GM12878 (cell line): ENCODE data around the gene TNK1. TPM values are rescaled to one million over a fixed set of nuclear protein-coding genes. Genes with fewer than 3 reads are reported as not detected.

Experiments used
- ATAC-seq: fragments of 200-7000 bp; cut with Tn5 transposase; 3 replicates; pipeline ENCODE4 v1.9.1; 2020; ENCODE audit warnings: mild to moderate bottlenecking, moderate library complexity
- BruUV-seq: library from RNA; stranded (reverse); fragments of 400-500 nt; replicated peaks from 2 replicates; lab custom pipeline; 2021; lab: Mats Ljungman, UMichigan
- CTCF ChIA-PET: fragments of 300-600 bp; sonication (Branson Sonifier 250); formaldehyde crosslinking; extraction: SDS; loops from one replicate; lab custom pipeline; 2021; ENCODE audit warnings: inconsistent platforms; lab: Yijun Ruan, JAX
- POLR2A ChIA-PET: fragments of 350-600 bp; formaldehyde crosslinking; extraction: SDS; loops from one replicate; lab custom pipeline; 2021; ENCODE audit warnings: inconsistent platforms; lab: Charles Lee
- RAD21 ChIA-PET: fragments of 300-600 bp; sonication (Branson Sonifier 250); formaldehyde crosslinking; loops from one replicate; lab custom pipeline; 2023; ENCODE audit warnings: antibody characterized with exemption; ENCODE audit not compliant: unreplicated experiment; lab: Charles Lee
- SMC1A ChIA-PET: fragments of 300-600 bp; sonication (Branson Sonifier 250); formaldehyde crosslinking; loops from one replicate; lab custom pipeline; 2023; ENCODE audit not compliant: unreplicated experiment, uncharacterized antibody; lab: Charles Lee
- DNase-seq: peaks from one replicate; pipeline ENCODE4 v3.0.0-alpha.2; 2011; ENCODE audit warnings: low read depth, low spot score
- FAIRE-seq: peaks from 3 replicates; lab custom pipeline; 2011; peaks lifted over from hg19 to GRCh38; lab: Jason Lieb, UNC
- H2AFZ ChIP-seq: 2 replicates; pipeline ENCODE4 v1.6.0; 2011; ENCODE audit warnings: low read depth, low read length, control low read depth; ENCODE audit not compliant: control insufficient read depth
- H3K27ac ChIP-seq: 2 replicates; pipeline ENCODE4 v1.5.1; 2011; ENCODE audit warnings: control low read depth; ENCODE audit not compliant: control insufficient read depth, insufficient read depth
- H3K27me3 ChIP-seq, 2 experiments: replicated peaks in 1 of 2; 2 replicates each; pipeline versions ENCODE4 v1.6.0 to v1.6.1; 2011; ENCODE audit warnings: low read length in 1 of 2; ENCODE audit not compliant: control insufficient read depth in 2 of 2, insufficient read depth in 2 of 2
- H3K36me3 ChIP-seq, 2 experiments: 2 replicates each; pipeline ENCODE4 v1.5.1; 2011; ENCODE audit warnings: low read length in 1 of 2; ENCODE audit not compliant: control insufficient read depth in 2 of 2, insufficient read depth in 2 of 2
- H3K4me1 ChIP-seq: 2 replicates; pipeline ENCODE4 v1.6.1; 2011; ENCODE audit warnings: mild to moderate bottlenecking, low read length, moderate library complexity, mixed read lengths; ENCODE audit not compliant: control insufficient read depth, insufficient read depth
- H3K4me2 ChIP-seq: 2 replicates; pipeline ENCODE4 v1.6.0; 2011; ENCODE audit warnings: control low read depth; ENCODE audit not compliant: control insufficient read depth, insufficient read depth
- H3K4me3 ChIP-seq: fragments of 200-600 bp; sonication (generic); 2 replicates; pipeline ENCODE4 v1.5.1; 2016
- H3K79me2 ChIP-seq: 2 replicates; pipeline ENCODE4 v1.6.0; 2011; ENCODE audit warnings: low read length; ENCODE audit not compliant: control insufficient read depth, insufficient read depth
- H3K9ac ChIP-seq: 2 replicates; pipeline ENCODE4 v1.8.0; 2011; ENCODE audit warnings: low read length, control low read depth, mixed read lengths; ENCODE audit not compliant: control insufficient read depth, insufficient read depth
- H3K9me3 ChIP-seq: replicated peaks from 3 replicates; pipeline ENCODE4 v1.5.1; 2011; ENCODE audit warnings: mild to moderate bottlenecking, low read length; ENCODE audit not compliant: control insufficient read depth, insufficient read depth
- H4K20me1 ChIP-seq: 2 replicates; pipeline ENCODE4 v1.6.0; 2011; ENCODE audit not compliant: control insufficient read depth, insufficient read depth
- CBX3 ChIP-seq: fragments of 200-600 bp; sonication (generic); IDR thresholded peaks from 2 replicates; pipeline ENCODE4 v1.6.1; 2016; ENCODE audit warnings: low read depth, borderline replicate concordance
- E4F1 ChIP-seq: fragments of 450-650 bp; IDR thresholded peaks from 2 replicates; pipeline ENCODE4 v1.6.1; 2018; ENCODE audit warnings: borderline replicate concordance, mild to moderate bottlenecking; ENCODE audit not compliant: partially characterized antibody
- HDAC6 ChIP-seq: fragments of 200-600 bp; sonication (generic); IDR thresholded peaks from one replicate; pipeline ENCODE4 v1.8.0; 2017; ENCODE audit warnings: antibody characterized with exemption; ENCODE audit not compliant: unreplicated experiment
- IRF4 ChIP-seq: IDR thresholded peaks from 2 replicates; pipeline ENCODE4 v1.6.1; 2011; ENCODE audit warnings: low read depth, low read length
- NFXL1 ChIP-seq: fragments of 450-650 bp; IDR thresholded peaks from 2 replicates; pipeline ENCODE4 v1.6.1; 2017; ENCODE audit warnings: antibody characterized with exemption, mild to moderate bottlenecking, borderline replicate concordance
- RAD21 ChIP-seq: IDR thresholded peaks from 2 replicates; pipeline ENCODE4 v1.6.1; 2011; ENCODE audit warnings: mild to moderate bottlenecking, low read depth, low read length, moderate library complexity; ENCODE audit not compliant: insufficient read depth
- SKIL ChIP-seq: fragments of 450-650 bp; IDR thresholded peaks from 2 replicates; pipeline ENCODE4 v1.6.1; 2017; ENCODE audit warnings: mild to moderate bottlenecking, low read depth, inconsistent platforms; ENCODE audit not compliant: poor library complexity, severe bottlenecking
- WGBS: methylation state at CpG from one replicate; pipeline ENCODE4 v1.1.6; 2016; ENCODE audit warnings: low lambda C conversion rate; ENCODE audit not compliant: insufficient replicate concordance, insufficient coverage; ENCODE audit errors: missing lambda C conversion rate; 5-methylcytosine and 5-hydroxymethylcytosine counted together
- in situ Hi-C: fragments of 300-500 bp; cut with MboI; formaldehyde crosslinking; loops from 9 replicates; pipeline ENCODE4 v1.14.3; 2018; ENCODE audit warnings: mixed read lengths
- intact Hi-C: fragments of 100-400 bp; cut with micrococcal nuclease; formaldehyde crosslinking; loops from one replicate; pipeline ENCODE4 v1.14.2; 2022; ENCODE audit not compliant: unreplicated experiment
- polyA plus RNA-seq, 11 experiments: library from polyadenylated mRNA; depleted of rRNA in 4 of 11; unstranded in 6 of 11; stranded (reverse) in 5 of 11; fragments of >200 nt; fragmentation: Nextera tagmentation in 4 of 11; fragmentation: Illumina TruSeq in 1 of 11; extraction: Ambion mirVana in 4 of 11; extraction: Trizol in 1 of 11; gene quantifications; 1 replicate in 1 of 11; 2 replicates in 10 of 11; pipeline versions ENCODE4 v1.2.1 to v1.2.3, GENCODE V29; 2011 to 2016; ENCODE audit warnings: inconsistent platforms in 2 of 11, missing spikeins in 2 of 11, low read depth in 1 of 11
- total RNA-seq, 4 experiments: library from RNA; depleted of rRNA in 3 of 4; stranded (reverse); fragments of >200 nt in 3 of 4; fragmentation: Illumina TruSeq in 1 of 4; extraction: Trizol in 1 of 4; gene quantifications; 2 replicates each; pipeline versions ENCODE4 v1.2.1 to v1.2.3, GENCODE V29; 2013 to 2021

TNK1 gene
- total and polyA plus RNA-seq, 10 of the 15 experiments (the other 5 are each of a cell fraction or from before 2014, with no cell fraction given): 0.06 to 2.5 (median 0.70) TPM

- FAIRE-seq: no peak
- no peak for ATAC-seq
- H3K4me1 ChIP-seq: no peaks in the 10 kb centered on the region
- POLR2A ChIA-PET: interaction anchor here (0.7 to 1.0 kb wide), 2 partner anchors 41 to 98 kb away, joined by 4 to 6 read pairs; partner anchors contain the start of gene TMEM256
- H3K79me2 ChIP-seq: no peaks in the 10 kb centered on the region
- CTCF ChIA-PET: interaction anchor here (1.4 to 3.5 kb wide), 2 partner anchors 11 to 152 kb away, joined by 4 to 15 read pairs; no protein-coding TSS in a partner anchor
- SMC1A ChIA-PET: interaction anchor here (1.0 kb wide), 1 partner anchor 104 kb away, joined by 3 read pairs; no protein-coding TSS in a partner anchor
- H3K36me3 ChIP-seq: no peaks in the 10 kb centered on the region
- no peaks in the 10 kb centered on the region for H4K20me1 ChIP-seq
- TF ChIP-seq NFXL1 (no peak), IRF4 (no peak), E4F1 (no peak), CBX3 (no peak), RAD21 (no peak), SKIL (no peak), HDAC6 (no peak)
- TF ChIP-seq, all 136 proteins: peak for 0
- no peak overlapping the region for H2AFZ ChIP-seq
- H3K27ac ChIP-seq: no peak overlapping the region
- no peak for DNase-seq
- no peak overlapping the region for H3K9ac ChIP-seq
- intact Hi-C loops: no loop called here
- H3K4me2 ChIP-seq: no peak overlapping the region
- RAD21 ChIA-PET: interaction anchor here (0.9 to 1.0 kb wide), 2 partner anchors 8 to 198 kb away, joined by 3 to 4 read pairs; no protein-coding TSS in a partner anchor
- H3K27me3 ChIP-seq: no peaks in the 10 kb centered on the region
- no peak overlapping the region for H3K4me3 ChIP-seq
- in situ Hi-C loops: no loop called here
- H3K9me3 ChIP-seq: no peaks in the 10 kb centered on the region
- BruUV-seq: no TSS peak
- WGBS: 12% methylated on average over 3 of the region's 3 CpGs
Measured at GRCh38 chr17:7361906-7362305, 19.0 kb upstream of the TNK1 start.
